Measurements from ENCODE around the gene HDGFL2.
A peak's percentile ranks its signal among the peaks of the same experiment; 100 is the strongest.

The HDGFL2 gene

DNA sequence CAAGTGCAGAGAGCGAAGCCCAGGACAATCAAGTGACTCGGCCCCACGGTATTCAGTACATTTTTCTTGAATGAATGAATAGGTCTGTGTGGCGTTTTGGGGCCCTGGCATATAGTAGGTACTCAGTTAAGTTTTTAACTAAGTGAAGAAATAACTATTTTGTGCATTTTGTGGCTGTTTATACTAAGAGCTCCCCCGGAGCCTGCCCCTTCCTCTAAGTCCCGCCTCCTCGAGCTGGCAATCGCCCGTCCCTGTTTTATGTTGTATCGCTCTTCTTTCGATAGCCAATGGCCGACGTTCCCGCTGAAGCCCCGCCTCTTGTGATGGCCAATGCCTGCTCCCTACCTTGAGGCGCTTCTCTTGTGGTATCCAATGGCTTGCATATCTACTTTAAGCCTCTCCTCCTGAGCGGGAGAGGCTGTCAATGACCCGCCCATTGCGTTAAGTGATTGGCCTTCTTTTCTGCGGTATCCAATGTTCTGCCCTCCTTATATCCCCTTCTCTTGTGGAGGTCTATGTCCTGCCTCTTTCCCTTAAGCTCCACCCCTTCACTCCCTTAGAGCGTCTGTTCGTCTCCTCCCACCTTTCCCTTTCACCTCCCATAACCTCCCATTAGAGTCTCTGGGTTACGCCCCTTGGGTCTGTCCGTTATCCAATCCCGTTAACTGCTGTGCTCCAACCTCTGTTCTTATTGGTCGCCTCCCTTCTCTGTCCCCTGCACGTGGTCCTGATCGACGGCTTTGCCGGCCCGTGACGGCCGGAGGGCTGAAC is 509 bp upstream of the HDGFL2 start:
- peak overlapping the region; percentile 58 for H3K4me3 ChIP-seq (ENCODE audit: low read depth, low read length)
- TF ChIP-seq, protein P1, sequence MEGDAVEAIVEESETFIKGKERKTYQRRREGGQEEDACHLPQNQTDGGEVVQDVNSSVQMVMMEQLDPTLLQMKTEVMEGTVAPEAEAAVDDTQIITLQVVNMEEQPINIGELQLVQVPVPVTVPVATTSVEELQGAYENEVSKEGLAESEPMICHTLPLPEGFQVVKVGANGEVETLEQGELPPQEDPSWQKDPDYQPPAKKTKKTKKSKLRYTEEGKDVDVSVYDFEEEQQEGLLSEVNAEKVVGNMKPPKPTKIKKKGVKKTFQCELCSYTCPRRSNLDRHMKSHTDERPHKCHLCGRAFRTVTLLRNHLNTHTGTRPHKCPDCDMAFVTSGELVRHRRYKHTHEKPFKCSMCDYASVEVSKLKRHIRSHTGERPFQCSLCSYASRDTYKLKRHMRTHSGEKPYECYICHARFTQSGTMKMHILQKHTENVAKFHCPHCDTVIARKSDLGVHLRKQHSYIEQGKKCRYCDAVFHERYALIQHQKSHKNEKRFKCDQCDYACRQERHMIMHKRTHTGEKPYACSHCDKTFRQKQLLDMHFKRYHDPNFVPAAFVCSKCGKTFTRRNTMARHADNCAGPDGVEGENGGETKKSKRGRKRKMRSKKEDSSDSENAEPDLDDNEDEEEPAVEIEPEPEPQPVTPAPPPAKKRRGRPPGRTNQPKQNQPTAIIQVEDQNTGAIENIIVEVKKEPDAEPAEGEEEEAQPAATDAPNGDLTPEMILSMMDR (IDR thresholded peaks at IDR 0.05; ENCODE audit: low read depth, low read length) = no peak
- peak; percentile 100 for DNase-seq (ENCODE audit: low read depth, low spot score)
- in situ Hi-C loops (cut with HindIII; ENCODE audit: low sequenced_read_pairs) = no loop called here

DNA sequence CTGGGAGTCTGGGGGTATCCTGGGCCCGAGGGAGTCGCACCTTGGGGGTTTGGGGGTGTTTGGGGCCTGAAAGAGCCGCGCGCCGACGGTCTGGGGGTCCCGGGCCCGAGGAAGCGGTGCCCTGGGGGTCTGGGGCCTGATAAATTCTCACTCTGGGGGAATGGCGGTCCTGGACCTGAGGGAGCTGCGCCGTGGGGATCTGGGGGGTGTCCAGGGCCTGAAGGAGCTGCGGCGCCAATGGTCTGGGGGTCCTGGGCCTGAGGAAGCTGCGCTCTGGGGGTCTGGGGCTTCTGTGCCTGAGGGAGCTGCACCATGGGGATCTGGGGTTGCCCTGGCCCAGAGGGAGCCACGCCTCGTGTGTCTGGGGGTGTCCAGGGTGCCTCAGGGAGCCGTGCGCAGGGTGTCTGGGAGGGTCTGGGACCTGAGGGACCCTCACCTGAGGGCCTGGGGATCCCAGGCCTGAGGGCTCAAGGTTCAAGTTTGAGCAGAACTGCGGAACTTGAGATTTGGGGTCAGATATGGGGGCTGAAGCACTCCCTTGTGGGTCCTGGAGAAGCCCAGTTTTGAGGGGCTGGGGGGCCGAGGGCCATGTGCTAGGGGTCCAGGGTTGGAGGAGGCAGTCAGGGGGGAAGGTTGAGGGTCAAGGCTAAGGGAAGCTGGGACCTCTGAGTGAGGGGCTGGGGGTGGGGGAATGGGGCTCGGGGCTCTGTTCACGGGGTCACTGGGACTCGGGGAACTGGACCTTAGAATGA is 1.1 kb downstream of the HDGFL2 start:
- H3K4me3 ChIP-seq (ENCODE audit: low read depth, low read length) = peak overlapping the region; percentile 86
- in situ Hi-C loops (cut with HindIII; ENCODE audit: low sequenced_read_pairs) = no loop called here
- no peak for DNase-seq (ENCODE audit: low read depth, low spot score)
- TF ChIP-seq, protein P1 (IDR thresholded peaks at IDR 0.05; ENCODE audit: low read depth, low read length) = no peak

DNA sequence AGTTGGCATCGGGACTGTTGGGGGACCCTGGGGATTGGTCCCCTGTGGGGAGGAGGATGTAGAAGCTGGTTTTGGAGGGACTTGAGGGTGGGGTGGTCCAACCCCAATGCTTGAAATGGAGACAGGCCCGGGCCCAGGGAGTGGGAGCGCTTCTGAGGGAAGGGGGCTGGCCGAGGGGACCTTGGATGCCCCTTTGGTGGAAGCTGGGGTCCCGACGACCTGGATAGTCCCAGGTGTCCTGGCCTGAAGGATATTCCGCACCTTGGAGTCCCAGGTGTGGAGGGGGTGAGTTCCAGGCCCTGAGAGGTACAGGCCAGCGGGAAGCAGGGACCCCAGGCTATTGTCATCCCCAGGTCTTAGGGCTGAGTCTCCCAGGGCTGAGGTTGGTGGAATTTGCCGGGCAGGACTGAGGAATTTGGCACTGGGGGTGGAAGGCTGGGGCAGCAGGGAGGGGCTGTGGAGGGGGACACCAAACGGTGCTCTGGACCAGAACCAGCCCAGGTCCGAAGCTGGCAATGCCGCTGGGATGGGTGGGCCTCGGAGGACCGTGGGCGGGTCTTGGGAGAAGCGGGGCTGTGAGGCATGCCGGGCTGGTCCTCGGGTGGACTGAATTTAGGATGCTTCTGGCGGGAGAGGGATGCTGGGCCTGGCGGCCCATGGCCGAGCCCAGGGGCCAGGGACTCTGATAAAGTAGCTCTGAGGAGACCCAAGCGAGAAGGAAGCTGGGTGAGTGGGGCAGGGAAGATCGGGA is 1.8 kb downstream of the HDGFL2 start:
- DNase-seq (ENCODE audit: low read depth, low spot score) = no peak
- in situ Hi-C loops (cut with HindIII; ENCODE audit: low sequenced_read_pairs) = no loop called here
- TF ChIP-seq, protein P1 (IDR thresholded peaks at IDR 0.05; ENCODE audit: low read depth, low read length) = no peak

DNA sequence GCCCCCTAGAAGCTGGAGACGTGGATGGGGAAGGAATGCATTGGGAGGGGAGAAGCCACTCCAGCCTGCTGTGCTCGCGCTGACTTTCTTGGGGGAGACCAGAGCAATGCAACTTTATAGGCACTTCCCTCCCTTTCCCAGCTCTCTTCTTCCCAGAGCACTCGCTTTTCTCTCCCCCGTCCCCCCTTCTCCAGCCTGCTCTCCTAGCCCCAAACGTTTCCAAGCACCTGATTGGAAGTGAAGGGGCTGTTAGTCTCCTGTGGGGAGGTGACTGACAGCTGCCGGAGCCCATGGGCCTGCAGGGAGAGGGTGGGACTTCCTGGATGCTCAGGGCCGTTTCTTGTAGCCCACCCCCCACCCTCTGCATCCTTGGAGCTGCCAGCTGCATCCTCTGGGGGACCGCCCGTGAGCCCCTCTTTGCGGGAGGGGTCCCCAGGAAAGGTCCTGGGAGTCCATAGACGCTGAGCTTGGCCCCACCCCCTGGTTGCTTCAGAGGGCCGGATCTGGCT is 2.5 kb downstream of the HDGFL2 start:
- peak overlapping the region; percentile 86 for H3K4me3 ChIP-seq (ENCODE audit: low read depth, low read length)
- in situ Hi-C loops (cut with HindIII; ENCODE audit: low sequenced_read_pairs) = no loop called here
- peak; percentile 70 for DNase-seq (ENCODE audit: low read depth, low spot score)
- TF ChIP-seq, protein P1 (IDR thresholded peaks at IDR 0.05; ENCODE audit: low read depth, low read length) = no peak

More for the DNA sequence above, 1.8 kb downstream of the HDGFL2 start:
- peak overlapping the region; percentile 86 for H3K4me3 ChIP-seq (ENCODE audit: low read depth, low read length)

DNA sequence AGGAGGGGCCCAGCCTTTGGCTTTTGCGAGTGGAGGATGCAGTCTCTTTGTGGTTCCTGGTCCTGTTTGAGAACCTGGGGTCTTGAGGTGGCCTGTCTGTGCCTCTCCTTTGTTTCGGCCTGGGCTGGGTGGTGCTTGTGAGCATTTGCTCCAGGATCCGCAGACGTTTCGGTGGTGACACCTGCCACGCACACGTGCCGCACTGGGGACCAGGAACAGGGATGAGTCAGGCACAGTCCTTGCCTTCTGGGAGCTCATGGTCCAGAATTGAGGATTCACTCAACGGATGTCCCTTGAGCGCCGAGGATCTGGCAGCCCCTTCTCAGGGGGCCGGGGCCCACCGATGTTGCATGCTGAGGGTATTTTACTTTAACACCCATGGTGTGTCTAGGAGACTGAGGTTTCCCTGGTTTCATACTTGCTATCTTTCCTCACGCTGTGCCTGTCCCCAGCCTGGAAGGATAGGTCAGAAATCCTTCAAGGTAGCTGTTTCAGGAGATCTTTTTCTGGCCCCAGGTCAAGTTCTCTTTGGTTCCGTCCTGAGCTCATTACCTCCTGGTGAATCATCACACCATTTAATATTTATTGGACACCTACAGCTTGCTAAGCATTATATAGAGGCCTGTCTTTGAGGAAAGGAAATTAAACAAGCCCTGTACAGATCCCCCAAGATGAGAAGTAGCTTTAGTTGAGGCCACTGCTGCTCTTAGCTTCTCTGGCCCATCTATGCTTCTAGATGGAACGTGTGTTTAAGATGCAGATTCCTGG is 5.1 kb downstream of the HDGFL2 start:
- no peak for DNase-seq (ENCODE audit: low read depth, low spot score)
- H3K4me3 ChIP-seq (ENCODE audit: low read depth, low read length) = no peak overlapping the region
- in situ Hi-C loops (cut with HindIII; ENCODE audit: low sequenced_read_pairs) = no loop called here
- TF ChIP-seq, protein P1 (IDR thresholded peaks at IDR 0.05; ENCODE audit: low read depth, low read length) = no peak

Measured in astrocyte of the spinal cord (primary cell).